DOHH2 (cell line): ENCODE data around the gene KIT.

Experiments
- EZH2phosphoT487 ChIP-seq: fragments of 200-600 bp; sonication (generic); IDR thresholded peaks from 2 replicates; pipeline ENCODE4 v1.6.1; 2017; ENCODE audit warnings: borderline replicate concordance, mild to moderate bottlenecking, antibody characterized with exemption, low read length, moderate library complexity, mixed read lengths
- TF ChIP-seq, protein P1 (sequence below): fragments of 200-600 bp; sonication (generic); IDR thresholded peaks from one replicate; pipeline ENCODE4 v1.5.1; 2014; ENCODE audit warnings: antibody characterized with exemption, mild to moderate bottlenecking, low read depth, low read length; ENCODE audit not compliant: poor library complexity, severe bottlenecking

DNA sequence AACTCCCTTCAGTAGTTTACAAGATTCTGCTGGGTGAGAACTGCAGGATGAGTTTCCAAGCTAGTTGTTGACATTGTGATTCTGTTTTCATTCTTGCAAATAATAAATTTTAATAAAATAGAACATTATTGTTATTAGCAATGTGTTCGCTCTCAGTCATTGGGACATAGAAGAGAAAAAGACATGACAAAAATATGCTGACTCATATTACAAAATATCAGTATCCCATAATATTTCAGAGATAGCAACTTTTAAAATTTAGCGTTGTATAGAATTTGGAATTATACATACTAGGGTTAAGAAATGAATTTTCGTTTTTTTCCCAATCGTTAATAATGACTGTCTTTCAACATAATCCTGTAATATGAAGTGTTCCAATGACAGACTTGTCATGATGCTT is 45.4 kb downstream of the KIT start:
- TF ChIP-seq, protein P1, sequence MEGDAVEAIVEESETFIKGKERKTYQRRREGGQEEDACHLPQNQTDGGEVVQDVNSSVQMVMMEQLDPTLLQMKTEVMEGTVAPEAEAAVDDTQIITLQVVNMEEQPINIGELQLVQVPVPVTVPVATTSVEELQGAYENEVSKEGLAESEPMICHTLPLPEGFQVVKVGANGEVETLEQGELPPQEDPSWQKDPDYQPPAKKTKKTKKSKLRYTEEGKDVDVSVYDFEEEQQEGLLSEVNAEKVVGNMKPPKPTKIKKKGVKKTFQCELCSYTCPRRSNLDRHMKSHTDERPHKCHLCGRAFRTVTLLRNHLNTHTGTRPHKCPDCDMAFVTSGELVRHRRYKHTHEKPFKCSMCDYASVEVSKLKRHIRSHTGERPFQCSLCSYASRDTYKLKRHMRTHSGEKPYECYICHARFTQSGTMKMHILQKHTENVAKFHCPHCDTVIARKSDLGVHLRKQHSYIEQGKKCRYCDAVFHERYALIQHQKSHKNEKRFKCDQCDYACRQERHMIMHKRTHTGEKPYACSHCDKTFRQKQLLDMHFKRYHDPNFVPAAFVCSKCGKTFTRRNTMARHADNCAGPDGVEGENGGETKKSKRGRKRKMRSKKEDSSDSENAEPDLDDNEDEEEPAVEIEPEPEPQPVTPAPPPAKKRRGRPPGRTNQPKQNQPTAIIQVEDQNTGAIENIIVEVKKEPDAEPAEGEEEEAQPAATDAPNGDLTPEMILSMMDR = no peak
- no peak for TF ChIP-seq EZH2phosphoT487
